HG02840 (cell line): ENCODE measurements around the gene HSD11B2.

ENCODE experiments used
- ATAC-seq: cut with Tn5 transposase; IDR thresholded peaks from one replicate; pipeline ENCODE4 v1.9.1; 2021; ENCODE audit warnings: mild to moderate bottlenecking, moderate library complexity, moderate number of reproducible peaks; ENCODE audit not compliant: unreplicated experiment, low FRiP score

The HSD11B2 gene

GRCh38 chr16:67430977-67431774 is at the start of gene HSD11B2:
Gene HSD11B2, plus strand, starts transcription at chr16:67431121. Its CDS starts 128 bp downstream, at chr16:67431249.
- ATAC-seq, result no peak

DNA sequence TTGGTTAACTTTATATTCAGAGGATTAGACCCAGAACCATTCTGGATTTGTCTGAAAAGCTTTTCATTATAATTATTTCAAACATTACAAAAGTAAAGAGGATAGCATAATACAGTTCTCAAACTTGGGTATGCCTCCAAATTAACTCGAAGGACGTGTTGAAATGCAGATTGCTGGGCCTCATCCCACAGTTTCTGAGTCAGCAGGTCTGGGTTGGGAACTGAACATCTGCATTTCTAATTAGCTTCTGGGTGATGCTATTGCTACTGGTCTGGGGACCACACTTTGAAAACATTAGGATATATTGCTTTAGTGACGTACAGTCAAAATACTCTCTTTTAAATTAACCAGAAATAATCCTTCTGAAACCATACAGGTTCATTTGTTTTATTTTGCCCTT is 47.6 kb upstream of the HSD11B2 start:
- no peak for ATAC-seq

DNA sequence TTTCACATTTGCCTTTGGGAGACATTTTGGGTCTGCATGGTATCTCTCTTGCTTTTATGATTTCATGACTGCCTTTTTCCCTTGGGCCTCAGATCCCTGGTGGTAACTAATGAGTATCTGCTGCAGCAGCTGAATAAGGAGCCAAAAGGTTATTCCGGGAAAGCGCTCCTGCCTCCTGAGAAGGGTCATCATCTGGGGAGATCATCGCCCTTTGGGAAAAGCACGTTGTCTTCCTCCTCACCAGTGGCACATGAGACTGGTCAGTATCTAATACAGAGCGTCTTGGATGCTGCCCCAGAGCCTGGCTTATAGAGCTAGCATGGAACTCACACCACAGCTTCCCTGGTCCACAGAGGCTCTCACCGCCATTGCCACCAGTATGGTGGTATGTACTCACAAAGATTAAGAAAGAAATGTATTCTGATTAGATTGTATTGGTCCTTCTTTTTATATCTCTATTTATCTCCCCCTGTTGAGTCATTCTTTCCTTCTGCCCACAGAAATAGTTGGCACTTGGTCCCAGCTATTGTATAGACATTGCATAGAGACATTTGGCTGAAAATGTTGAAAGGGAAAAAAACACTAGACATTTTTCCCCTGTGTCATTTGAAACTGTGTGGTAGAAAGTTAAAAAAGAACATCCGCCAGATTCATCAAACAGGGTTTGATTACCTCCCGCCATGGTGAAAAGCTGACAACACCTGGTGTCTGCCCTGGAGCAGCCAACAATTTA is 46.0 kb upstream of the HSD11B2 start:
- no peak for ATAC-seq

GRCh38 chr16:67386861-67387455 is 44.0 kb upstream of the HSD11B2 start:
- no peak for ATAC-seq

DNA sequence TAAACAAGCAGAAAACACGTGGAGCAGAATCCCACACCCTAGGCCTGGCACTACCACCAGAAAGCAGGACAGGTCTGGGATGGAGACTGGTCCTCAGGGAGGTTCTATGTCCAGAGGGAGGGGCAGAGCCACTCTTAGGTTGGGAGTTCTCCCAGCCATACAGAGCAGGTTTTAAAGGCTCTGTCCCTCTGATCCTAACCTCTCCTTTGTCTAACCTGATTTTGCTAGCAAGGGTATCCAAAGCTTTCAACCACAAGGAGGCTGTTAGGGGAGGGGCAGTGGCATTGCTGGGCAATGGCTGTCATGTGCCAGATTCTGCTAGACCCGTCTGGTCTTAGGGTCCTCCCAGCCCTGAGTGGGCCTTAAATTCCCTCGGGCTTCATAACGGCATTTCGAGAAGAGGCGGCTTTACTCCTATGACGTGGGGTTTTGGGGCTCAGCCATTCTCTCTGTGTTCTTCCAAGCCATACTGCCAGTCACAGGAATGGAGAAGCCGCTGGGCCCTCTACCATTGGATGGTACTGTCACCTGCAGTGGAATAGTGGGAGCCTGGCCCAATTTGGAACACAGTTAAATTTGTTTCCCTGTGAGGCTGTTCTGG is 43.3 kb upstream of the HSD11B2 start:
- no peak for ATAC-seq

GRCh38 chr16:67388191-67388590 is 42.7 kb upstream of the HSD11B2 start:
- ATAC-seq, result no peak

DNA sequence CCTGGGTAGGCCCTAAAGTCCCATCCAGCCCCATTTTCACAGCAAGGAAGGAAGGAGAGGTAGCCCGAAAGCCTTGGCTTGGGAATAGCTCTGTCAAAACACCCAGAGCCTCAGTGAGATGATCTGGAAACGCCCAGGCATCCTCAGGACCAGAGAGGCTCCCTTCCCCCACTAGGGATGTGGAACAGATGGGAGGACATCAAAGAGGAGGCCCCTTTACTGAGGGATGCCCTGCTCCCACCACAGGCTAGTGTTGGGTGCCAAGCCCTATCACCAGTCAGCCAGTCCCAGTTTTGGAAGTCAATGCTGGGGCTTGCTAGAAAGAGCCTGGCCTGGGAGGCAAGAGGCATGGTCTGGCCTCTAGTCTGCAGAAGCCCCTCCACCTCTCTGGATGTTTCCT is 42.3 kb upstream of the HSD11B2 start:
- no peak for ATAC-seq

DNA sequence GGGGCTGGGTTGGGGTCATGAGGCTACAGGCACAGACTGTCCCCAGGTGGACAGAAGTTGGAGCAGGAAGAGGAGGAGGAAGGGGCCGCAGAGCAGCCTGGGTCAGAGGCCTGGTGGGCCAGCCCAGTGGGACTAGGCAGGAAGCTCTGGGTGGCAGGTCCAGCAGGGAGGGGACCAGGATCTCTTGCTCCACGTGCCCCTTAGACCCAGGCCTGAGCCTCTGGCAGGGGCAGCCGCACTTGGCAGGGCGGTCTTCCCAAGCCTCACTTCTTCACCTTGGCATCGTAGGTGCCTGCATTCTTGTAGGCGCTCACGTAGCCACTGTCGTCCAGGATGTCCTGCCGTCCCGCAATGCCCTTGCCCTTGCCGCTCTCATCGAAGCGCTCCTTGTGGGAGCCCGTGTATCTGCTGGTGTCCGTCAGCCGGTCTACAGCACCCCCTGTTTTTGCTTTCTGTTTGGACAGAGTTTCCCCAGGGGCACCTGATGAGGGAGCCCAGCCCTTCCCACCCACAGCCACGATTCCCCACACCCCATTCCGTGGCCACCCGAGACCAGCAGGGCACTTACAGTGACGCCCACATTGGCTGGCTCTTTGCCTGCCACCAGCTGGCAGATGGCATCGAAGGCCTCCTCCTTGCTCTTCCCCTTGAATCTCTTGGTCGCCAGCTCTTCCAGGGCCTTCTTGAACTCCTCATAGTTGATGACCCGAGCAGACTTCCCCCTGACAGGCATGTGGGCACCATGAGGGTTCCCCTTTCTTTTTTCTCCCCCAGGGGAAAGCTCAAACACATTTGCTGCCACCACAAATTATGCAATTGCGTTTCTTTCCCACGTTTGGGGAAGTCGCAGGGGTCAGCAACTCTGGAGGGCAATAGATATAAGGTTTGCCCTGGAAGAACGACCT is 40.8 kb upstream of the HSD11B2 start:
- no peak for ATAC-seq

DNA sequence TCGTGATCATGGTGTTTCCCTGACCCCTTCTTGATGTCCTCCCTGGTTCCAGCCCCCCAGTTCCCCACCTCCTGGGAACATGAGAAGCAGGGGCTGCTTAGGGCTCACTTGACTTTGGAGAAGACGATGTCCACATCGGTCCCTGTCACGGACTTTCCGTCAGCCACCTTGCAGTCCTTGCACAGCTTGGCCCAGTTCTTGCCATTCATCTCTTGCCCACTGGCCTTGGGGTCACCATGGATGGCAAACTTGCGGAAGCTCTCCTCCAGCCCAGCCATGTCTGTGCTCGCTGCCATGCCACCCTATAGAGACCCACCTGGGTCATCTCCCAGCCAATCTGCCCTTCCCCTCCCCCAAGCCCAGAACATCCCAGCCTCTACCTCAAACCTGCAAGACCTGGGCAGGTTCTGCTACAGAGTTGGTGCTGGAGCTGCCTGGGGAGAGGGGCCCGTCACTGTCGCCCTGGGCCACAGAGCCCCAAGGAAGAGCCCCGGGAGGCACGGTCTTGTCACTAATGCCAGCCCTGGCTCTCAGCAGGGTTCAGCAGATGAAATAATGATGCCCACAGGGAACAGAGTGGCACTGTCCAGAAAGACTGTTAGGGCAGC is 40.0 kb upstream of the HSD11B2 start:
- ATAC-seq, result no peak

DNA sequence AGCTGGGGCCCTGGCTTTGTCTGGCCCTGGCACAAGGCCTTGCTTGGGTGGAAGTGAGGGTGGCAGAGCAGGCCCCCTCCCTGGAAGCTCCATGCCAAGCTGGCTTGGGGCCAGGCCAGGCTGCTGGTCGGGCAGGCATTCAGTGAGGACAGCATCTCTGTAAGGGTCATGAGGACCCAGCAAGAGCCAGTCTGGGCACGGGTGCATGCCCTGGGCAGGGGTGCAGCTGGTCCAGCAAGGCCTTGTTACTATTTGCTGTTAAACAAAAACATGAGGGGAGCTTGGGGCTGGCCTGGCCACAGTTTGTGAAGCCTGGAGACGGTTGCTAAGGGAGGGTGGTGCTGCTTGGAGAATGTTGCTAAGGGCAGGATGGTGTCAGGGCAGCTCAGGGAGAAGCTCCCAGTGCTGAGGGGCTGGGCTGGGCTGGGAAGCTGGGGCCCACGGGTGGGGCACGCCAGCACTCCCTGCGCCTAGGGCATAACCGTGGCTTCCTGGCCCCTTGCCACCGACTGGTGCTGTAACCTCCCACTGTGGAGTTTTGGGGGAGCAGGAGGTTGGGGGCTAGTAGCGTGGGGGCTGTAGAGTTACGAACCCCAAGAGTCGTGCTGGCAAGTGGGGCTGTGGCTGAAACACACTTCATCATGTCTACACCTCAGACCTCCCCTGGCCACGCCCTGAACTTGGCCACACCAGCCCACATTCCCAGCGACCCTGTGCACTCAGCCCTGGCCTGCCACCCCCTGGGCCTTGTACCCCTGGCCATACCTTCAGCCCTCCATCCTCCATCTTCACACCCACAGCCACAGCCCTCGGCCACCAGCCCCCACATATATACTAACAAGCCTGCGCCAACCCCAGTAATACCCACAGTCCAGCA is 39.3 kb upstream of the HSD11B2 start:
- no peak for ATAC-seq

DNA sequence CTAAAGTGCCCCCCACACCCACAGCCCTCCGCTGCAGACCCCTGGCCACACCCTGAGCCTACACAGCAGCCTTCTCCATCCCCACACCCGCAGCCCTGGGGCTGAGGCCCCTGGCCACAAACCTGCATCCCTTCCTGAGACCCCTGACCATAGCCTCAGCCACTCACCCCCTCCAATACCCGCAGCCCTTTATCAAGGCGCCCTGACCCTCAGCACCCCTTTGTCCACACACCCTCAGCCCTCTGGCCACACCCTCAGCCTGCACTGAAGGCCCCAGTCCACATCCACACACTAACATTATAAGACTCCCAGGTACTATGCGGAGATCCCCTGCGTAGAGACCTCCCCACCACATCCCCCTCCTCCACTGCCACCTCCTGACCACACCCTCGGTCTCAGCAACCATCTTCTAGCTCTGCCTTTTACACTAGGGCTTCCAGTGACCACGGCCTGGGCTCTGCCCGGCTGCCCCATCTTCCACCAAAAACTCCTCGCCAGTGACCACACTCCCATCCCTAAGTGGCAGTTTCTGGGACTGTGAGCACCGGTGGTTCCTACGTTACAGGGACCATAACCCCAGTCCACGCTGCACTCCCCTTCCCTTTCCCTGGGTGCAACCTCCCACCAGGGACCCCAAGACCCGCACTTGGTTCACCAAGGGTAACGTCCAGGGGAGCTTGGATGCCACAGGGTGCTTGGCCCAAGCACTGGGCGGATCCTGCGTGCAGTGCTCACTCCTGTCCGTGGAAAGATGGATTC is 38.4 kb upstream of the HSD11B2 start:
- no peak for ATAC-seq

DNA sequence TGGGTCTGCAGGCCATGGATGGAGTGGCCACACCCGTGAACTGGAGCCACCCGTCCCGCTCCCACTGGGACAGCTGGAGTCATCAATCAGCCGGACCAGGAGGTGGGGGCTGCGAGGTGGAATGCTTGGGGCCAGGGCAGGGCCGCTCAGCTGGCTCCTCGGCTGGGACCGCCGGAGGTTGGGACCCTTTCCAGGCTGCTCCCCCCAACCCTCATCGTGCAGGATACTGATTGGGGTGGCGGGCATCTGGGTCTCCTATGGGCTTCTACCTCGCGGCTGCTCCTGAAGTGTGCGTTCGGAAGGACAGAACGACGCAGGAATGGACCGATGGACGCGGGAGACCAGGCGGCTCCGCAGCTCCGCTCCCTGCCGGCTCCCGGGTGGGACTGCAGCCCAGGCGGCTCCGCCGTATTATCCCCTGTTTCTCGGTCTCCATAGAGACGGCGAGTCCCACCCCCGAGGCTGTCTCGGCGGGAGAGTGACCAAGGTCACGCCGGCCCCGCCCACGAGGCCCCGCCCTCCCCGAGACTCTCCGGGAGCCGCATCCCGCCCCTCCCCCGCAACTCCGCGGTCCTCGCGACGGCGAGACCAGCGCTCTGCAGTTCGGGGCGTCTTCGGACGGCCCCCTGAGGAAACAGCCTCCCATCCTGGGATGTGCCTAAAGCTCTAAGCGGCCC is 37.7 kb upstream of the HSD11B2 start, which contains the start of gene TPPP3:
TPPP3 (minus strand) TSS at position 388 of the 677 bp plus-strand sequence. CDS start 2,387 bp downstream, outside the sequence.
- no peak for ATAC-seq

DNA sequence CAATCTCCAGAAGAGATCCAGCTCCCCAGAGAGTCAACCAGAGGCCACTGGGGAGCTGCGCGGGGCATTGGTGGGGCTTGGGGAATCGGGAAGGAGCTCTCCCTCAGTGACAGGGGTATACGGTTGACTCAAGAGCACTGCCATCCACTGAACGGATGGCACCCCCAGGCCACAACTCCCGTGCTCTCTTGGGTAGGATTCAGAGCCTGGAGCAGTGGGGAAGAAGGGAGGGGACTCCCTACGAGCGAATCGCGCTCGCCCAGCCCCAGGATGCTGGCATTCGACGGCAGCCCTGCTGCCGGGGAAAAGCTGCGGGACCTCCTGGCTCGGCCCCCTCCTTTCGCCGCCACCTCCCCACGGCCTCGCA is 37.1 kb upstream of the HSD11B2 start:
- no peak for ATAC-seq

GRCh38 chr16:67394155-67395104 is 36.5 kb upstream of the HSD11B2 start:
- ATAC-seq, result no peak

- no peak for ATAC-seq
These were observed 35.8 kb upstream of the HSD11B2 start for GRCh38 chr16:67395105-67395457.

DNA sequence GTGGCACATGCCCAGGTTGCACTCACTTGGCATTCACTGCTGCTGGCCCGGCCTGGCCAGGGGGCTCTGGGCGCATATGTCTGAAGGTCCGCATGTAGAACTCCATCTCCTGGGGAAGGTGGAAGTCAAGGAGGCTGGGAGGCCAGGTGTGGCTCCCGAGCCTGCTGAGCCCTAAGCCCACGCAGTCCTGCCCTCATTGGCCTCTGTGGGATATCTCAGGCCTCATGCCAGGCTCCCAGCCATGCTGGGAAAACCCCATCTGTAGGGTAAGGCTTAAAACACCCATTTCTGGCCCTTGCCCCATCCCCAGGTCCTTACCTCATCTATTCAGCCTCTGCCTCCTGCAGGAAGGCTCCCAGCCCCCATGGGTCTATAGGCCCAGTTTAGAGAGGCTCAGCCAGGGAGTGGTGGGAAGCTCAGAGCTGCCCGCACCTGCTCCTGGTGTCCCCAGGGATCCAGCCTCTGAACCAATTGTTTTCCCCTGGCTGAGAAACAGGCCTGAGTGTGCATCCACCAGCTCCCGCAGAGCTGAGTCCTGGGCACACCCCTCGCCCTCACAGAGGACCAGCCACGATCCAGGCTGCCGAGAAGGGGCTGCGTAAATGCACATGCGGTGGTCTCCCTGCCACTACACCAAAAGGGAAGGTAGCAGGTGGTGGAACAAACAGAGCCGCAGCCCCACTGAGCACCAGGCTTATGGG is 35.3 kb upstream of the HSD11B2 start:
- ATAC-seq, result no peak
